ENCODE data around the gene APOA4.

Gene APOA4

GRCh38 chr11:116800610-116801009 lies 22.5 kb downstream of the APOA4 start:
- DNase-seq (ENCODE audit: low spot score), result no peak

- no peak for DNase-seq (ENCODE audit: low spot score)
Observed at GRCh38 chr11:116798368-116798767, 24.7 kb downstream of the APOA4 start.

- no peak for DNase-seq (ENCODE audit: low spot score)
Observed at GRCh38 chr11:116797816-116798215, 25.3 kb downstream of the APOA4 start.

GRCh38 chr11:116796548-116796947 lies 26.6 kb downstream of the APOA4 start:
- DNase-seq (ENCODE audit: low spot score), result no peak

GRCh38 chr11:116794851-116795250 lies 28.3 kb downstream of the APOA4 start:
- no peak for DNase-seq (ENCODE audit: low spot score)

- DNase-seq (ENCODE audit: low spot score), result no peak
Observed at GRCh38 chr11:116793772-116794097, 29.4 kb downstream of the APOA4 start.

- DNase-seq (ENCODE audit: low spot score), result no peak
Observed at GRCh38 chr11:116792869-116793771, 30.0 kb downstream of the APOA4 start.

GRCh38 chr11:116792144-116792868 lies 30.8 kb downstream of the APOA4 start:
- no peak for DNase-seq (ENCODE audit: low spot score)

- no peak for DNase-seq (ENCODE audit: low spot score)
Observed at GRCh38 chr11:116791813-116792143, 31.3 kb downstream of the APOA4 start, which contains the start of gene APOA5. TSS of gene APOA5 (minus strand) at chr11:116791879. CDS start at chr11:116791860, 19 bp downstream.

- DNase-seq (ENCODE audit: low spot score), result peak; percentile 75
Observed at GRCh38 chr11:116791002-116791812, 31.9 kb downstream of the APOA4 start.

- DNase-seq (ENCODE audit: low spot score), result no peak
Observed at GRCh38 chr11:116790167-116791001, 32.7 kb downstream of the APOA4 start.

GRCh38 chr11:116788975-116789374 lies 34.1 kb downstream of the APOA4 start:
- no peak for DNase-seq (ENCODE audit: low spot score)

GRCh38 chr11:116788534-116788933 lies 34.6 kb downstream of the APOA4 start:
- no peak for DNase-seq (ENCODE audit: low spot score)

GRCh38 chr11:116787786-116788486 lies 35.2 kb downstream of the APOA4 start, which contains the start of gene ZPR1:
TSS of gene ZPR1 (minus strand) at chr11:116788023. CDS start at chr11:116787990, 33 bp downstream.
- DNase-seq (ENCODE audit: low spot score), result peak; percentile 80

- no peak for DNase-seq (ENCODE audit: low spot score)
Observed at GRCh38 chr11:116787436-116787785, 35.7 kb downstream of the APOA4 start.

- no peak for DNase-seq (ENCODE audit: low spot score)
Observed at GRCh38 chr11:116786966-116787365, 36.1 kb downstream of the APOA4 start.

GRCh38 chr11:116786326-116786725 lies 36.8 kb downstream of the APOA4 start:
- no peak for DNase-seq (ENCODE audit: low spot score)

GRCh38 chr11:116782728-116783127 lies 40.4 kb downstream of the APOA4 start:
- no peak for DNase-seq (ENCODE audit: low spot score)

GRCh38 chr11:116778556-116778955 lies 44.5 kb downstream of the APOA4 start:
- no peak for DNase-seq (ENCODE audit: low spot score)

GRCh38 chr11:116777056-116777455 lies 46.0 kb downstream of the APOA4 start:
- no peak for DNase-seq (ENCODE audit: low spot score)

- DNase-seq (ENCODE audit: low spot score), result no peak
Observed at GRCh38 chr11:116776522-116776984, 46.6 kb downstream of the APOA4 start.

Measured in CD4-positive, alpha-beta T cell treated with Interleukin-15 for 4 hours (primary cell).